HG03108 (cell line): ENCODE measurements around the gene RPL18.

Experiments
- ATAC-seq: cut with Tn5 transposase; IDR thresholded peaks from one replicate; pipeline ENCODE4 v1.9.1; 2021; ENCODE audit warnings: moderate library complexity; ENCODE audit not compliant: unreplicated experiment

Gene RPL18

GRCh38 chr19:48614436-48615230, 4.3 kb downstream of the RPL18 start, which contains the start of gene FAM83E:
Gene FAM83E, minus strand, starts transcription at chr19:48615076. Its CDS starts 1,704 bp downstream, at chr19:48613372.
- ATAC-seq: no peak

- ATAC-seq: no peak
Measured at GRCh38 chr19:48613852-48614435, 5.0 kb downstream of the RPL18 start.

DNA sequence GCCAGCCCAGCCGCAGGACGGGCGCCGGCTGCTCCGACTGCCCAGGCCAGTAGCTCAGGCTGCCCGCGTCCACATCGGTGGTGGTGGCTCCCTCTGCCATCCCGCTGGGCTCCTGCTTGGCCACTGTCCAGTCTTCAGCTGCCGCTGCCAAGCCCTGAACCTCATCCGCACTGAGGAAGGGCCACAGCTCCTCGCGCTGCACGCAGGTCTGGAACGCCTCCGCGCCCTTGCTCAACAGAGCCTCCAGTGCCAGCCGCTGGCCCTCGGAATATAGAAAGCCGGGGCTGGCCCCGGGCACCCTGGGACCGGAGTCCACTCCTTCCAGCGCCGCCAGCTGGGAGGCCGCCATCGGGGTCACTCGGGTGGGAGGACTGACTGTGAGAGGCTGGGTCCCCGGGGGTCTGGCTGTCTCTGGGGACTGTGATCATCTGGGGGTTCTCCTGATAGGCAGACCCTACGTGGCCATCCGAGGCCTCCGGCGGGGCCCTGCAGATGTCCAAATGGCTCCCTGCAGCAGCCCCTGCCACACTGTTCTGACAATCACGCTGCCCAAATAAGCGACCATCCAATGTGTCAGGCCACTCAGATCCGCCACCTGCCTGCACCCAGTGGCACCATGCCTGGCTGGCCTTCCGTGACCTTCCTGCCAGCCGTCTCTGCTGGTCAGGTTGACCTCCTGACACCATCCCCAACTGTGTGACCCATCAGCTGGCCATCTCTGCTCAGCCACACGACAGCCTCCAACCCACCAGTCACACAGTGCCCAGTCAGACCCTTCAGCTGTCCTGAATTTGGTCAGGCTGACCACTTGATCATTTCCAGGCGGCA, 5.7 kb downstream of the RPL18 start:
- ATAC-seq: no peak

GRCh38 chr19:48611872-48612271, 7.1 kb downstream of the RPL18 start:
- no peak for ATAC-seq

- ATAC-seq: no peak
Measured at GRCh38 chr19:48609571-48610108, 9.3 kb downstream of the RPL18 start.

DNA sequence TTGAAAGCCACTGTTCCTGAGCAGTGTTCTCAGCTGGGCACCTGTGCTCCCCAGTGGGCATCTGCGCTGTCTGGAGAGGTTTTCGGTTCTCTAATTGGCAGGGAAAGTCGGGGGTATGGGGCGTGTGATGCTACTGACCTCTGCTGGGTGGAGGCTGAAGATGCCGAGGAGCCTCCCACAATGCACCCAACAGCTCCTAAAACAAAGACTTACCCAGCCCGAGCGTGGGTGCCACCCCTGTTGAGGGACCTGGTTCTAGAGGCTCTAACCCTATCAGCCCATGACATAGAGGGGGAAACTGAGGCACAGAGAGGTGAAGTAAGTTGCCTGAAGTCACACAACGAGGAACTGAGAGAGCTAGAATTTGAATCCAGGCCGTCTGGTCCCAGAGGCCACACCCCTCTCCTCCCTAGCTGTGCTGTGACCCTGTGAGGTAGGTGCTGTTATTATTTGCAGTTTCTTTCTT, 10.1 kb downstream of the RPL18 start:
- no peak for ATAC-seq

GRCh38 chr19:48607359-48607755, 11.6 kb downstream of the RPL18 start:
- no peak for ATAC-seq

DNA sequence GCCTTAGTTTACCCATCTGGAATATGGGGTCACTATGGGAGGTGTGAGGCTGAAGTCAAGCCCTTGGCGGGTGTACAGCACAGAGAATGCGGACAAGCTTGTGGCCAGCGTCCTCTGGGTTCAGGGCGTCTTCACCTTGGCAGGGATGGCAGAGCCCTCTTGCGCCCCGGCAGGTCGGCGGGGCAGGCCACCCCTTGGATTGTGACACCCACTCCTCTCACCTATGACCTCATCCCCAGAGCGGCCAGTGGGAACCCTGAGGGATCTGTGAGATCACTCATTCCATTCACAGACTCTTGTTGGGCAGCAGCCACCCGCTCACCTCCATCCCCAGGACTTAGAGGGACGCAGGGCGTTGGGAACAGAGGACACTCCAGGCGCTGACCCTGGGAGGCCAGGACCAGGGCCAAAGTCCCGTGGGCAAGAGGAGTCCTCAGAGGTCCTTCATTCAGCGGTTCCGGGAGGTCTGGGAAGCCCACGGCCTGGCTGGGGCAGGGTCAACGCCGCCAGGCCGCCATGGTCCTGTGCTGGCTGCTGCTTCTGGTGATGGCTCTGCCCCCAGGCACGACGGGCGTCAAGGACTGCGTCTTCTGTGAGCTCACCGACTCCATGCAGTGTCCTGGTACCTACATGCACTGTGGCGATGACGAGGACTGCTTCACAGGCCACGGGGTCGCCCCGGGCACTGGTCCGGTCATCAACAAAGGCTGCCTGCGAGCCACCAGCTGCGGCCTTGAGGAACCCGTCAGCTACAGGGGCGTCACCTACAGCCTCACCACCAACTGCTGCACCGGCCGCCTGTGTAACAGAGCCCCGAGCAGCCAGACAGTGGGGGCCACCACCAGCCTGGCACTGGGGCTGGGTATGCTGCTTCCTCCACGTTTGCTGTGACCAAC, 12.3 kb downstream of the RPL18 start, which contains the start of gene SPACA4:
TSS of gene SPACA4 (plus strand) at position 280 of the 896 bp plus-strand sequence. CDS start at position 517, 237 bp downstream.
- ATAC-seq: no peak

GRCh38 chr19:48603850-48604249, 15.1 kb downstream of the RPL18 start:
- no peak for ATAC-seq

DNA sequence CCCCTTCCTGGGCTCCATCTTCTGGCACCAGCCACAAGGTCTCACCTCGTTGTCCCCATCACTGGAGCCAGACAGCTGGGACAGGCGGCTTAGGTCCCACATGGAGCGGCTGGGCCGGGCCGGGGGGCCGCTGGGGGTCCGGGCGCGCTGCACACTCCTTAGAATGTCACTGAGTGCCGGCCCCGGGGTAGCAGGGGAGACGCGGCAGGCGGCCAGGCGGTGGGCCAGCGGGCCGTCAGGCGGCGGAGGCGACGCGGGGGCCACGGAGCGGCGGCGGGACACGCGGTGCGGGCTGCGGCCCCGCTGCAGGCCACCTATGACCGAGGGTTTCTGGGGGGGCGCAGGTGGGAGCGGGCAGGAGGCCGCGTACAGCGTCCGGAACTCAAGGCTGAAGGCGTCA, 15.5 kb downstream of the RPL18 start:
- ATAC-seq: no peak

DNA sequence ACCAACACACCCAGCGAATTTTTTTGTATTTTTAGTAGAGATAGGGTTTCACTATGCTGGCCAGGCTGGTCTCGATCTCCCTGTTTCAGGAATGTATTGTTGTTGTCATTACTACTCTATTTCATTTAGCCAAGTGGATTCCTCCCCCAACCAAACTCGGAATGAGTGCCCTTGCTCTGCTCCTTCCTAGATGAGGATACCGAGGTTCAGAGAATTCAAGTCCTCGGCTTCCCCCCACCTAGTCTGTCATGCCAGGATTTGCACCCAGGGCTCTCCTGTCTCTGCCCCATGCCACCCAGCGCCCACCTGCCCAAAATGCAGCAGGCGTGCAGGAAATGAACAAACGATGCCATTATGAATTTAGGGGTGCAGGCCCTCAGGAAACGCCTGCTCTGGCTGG, 16.0 kb downstream of the RPL18 start:
- ATAC-seq: no peak

DNA sequence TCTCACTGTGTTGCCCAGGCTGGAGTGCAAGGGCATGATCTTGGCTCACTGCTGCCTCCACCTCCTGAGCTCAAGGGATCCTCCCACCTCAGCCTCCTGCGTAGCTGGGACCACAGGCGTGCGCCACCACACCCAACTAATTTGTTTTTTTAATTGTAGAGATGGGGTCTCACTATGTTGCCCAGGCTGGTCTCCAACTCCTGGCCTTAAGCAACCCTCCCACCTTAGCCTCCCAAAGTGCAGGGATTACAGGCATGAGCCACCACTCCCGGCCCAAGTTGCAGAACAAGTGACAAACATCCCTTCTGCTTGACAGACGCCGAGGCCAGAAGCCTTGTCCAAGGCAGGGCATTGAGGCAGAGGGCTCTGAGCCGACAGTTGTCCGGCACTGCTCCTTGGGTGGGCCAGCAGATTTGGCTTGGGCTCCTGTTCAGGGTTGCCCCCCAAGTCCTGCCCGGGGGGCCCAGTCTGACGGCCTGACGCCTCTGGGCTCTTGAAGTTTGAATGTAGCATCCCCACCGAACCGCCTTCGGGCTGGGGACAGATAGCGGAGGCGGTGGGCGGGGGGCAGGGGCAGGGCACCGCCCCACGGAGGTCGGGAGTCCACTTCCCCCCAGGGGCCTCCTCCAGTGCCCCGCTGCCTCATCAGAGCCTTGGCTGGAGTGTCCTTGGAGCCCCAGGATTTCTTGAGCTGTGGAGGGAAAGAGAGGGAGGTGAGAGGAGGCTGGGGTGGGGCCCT, 18.1 kb downstream of the RPL18 start:
- ATAC-seq: no peak

DNA sequence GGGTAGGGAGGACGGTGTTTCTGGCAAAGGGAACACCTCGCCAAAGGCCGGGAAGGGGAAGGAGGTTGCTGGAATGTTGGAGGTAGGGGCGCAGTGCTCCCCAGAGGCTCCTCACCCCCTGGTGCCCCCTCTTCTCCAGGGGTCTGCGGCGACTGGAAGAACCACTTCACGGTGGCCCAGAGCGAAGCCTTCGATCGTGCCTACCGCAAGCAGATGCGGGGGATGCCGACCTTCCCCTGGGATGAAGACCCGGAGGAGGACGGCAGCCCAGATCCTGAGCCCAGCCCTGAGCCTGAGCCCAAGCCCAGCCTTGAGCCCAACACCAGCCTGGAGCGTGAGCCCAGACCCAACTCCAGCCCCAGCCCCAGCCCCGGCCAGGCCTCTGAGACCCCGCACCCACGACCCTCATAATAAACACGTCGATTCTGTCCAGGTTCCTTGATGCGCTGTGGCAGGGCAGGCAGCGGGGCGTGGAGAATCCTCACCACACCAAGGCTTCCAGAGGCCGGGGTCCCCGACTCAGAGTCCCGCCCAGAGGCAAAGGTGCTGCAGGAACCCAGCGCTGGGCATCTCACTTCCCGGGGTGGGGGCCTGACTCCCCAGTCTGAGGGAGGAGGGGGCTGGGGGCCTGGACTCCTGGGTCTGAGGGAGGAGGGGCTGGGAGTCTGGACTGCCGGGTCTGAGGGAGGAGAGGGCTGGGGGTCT, 19.8 kb downstream of the RPL18 start:
- ATAC-seq: no peak

GRCh38 chr19:48596679-48597465, 22.1 kb downstream of the RPL18 start:
- no peak for ATAC-seq

DNA sequence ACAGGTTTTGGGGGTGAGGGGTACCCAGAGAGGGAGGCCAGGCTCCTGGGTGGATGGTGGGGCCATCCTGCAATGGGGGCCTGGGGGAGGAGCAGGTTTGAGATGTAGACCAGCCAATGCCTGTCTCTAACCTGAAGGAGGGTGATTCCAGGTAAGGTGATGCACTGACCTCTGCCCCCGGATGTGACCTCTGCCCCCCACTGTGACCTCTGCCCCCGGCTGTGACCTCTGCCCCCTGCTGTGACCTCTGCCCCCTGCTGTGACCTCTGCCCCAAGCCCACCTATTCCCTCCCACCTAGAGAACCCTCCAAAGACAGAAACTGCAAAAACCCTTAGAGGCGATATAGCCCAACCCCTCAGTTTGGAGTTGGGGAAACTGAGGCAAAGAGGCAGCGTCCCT, 22.7 kb downstream of the RPL18 start:
- no peak for ATAC-seq

DNA sequence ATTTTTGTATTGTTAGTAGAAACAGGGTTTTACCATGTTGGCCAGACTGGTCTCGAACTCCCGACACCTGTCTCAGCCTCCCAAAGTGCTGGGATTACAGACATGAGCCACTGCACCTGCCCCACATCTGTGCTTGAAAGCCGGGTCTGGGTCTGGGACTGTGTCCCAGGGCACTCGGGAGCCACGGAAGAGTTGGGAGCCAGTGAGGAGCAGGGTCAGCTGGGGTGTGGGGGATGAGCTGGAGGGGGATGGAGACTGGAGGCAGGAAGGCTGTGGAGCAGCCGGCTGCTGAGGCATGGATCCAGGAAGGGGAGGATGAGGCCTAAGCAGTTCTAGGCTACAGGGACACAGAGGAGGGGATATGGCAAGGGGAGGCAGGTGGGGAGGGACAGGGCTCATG, 23.1 kb downstream of the RPL18 start:
- ATAC-seq: no peak

DNA sequence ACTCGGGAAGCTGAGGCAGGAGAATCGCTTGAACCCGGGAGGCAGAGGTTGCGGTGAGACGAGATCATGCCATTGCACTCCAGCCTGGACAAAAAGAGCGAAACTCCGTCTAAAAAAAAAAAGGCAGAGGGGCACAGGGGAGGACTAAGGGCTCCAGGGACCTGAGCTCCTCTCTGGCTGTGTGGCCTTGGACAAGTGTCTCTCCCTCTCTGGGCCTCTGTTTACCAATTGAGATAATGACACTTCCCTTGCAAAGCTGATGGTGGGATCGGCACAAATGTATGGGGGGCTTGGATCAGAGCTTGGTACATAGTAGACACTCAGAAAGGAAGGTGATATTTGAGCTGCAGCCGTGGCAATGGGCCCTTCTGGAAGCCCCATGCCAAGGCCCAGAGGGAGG, 23.8 kb downstream of the RPL18 start:
- no peak for ATAC-seq

DNA sequence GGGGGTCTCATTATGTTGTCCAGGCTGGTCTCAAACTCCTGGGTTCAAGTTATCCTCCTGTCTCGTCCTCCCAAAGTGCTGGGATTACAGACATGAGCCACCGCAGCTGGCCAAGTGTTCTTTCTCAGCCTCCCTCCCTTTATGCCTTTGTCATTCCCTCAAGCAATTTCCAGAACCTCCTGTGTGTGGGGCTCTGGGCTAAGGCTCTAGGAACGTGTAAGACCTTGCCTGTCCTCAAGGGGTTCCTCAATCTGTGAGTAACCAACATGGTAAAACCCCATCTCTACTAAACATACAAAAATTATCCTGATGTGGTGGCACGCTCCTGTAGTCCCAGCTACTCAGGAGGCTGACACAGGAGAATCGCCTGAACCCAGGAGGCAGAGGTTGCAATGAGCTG, 28.0 kb downstream of the RPL18 start:
- no peak for ATAC-seq
